ENCODE data around the gene CASP3. TPM values are rescaled to one million over a fixed set of nuclear protein-coding genes. Genes with fewer than 3 reads are reported as not detected.
"Not testable (repeated sequence)": the region's sequence is repeated elsewhere in the genome, so short reads cannot be mapped to it uniquely, and the experiment has no call there.

CASP3 gene
- total RNA-seq, 1 donor from 2014 or later: 39.6 TPM

GRCh38 chr4:184620212-184620867 lies 28.9 kb downstream of the CASP3 start:
- Mint-ChIP-seq H3K27ac (ENCODE audit: unreplicated experiment) (no peak overlapping the region), H3K36me3 (ENCODE audit: low read depth) (peaks cover 15% of the 10 kb centered on the region), H3K27me3 (ENCODE audit: low read depth) (no peaks in the 10 kb centered on the region), H3K9me3 (peaks cover 1% of the 10 kb centered on the region), H3K4me3 (no peak overlapping the region), H3K4me1 (peaks cover 2% of the 10 kb centered on the region)
- no peak for DNase-seq (ENCODE audit: low read depth, low spot score)
- TF ChIP-seq CTCF (conservative IDR thresholded peaks at IDR 0.05): no peak

DNA sequence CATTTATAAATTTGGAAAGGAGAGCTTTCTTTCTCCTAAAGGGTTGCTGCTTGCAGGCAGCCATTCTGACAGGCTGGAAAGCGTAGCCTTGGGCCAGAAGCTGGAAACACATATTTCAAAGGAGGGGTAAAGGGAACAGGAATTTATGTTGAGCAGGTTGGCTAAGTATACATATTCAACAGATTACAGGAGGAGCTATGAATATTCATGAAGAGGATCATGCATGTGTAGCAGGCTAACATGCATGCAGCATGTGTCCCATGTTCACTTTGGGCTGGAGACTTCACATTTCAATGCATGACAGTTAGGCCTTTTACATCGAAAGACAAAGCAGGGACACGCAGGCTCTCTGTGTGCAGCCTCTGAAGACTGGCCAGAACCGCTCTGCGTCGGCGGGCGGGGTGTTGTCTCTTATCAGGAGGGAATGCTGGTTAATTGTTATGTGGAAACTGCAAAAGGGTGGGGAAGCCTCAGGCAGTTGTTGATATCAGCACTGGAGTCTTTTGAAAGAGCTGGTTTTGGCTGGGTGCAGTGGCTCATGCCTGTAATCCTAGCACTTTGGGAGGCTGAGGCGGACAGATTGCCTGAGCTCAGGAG lies 31.5 kb downstream of the CASP3 start:
- peaks cover 15% of the 10 kb centered on the region for H3K9me3 Mint-ChIP-seq
- no peaks in the 10 kb centered on the region for H3K4me1 Mint-ChIP-seq
- H3K27me3 Mint-ChIP-seq (ENCODE audit: low read depth): no peaks in the 10 kb centered on the region
- no peak for TF ChIP-seq CTCF (conservative IDR thresholded peaks at IDR 0.05)
- H3K4me3 Mint-ChIP-seq: no peak overlapping the region
- H3K36me3 Mint-ChIP-seq (ENCODE audit: low read depth): peaks cover 15% of the 10 kb centered on the region
- no peak overlapping the region for H3K27ac Mint-ChIP-seq (ENCODE audit: unreplicated experiment)
- no peak for DNase-seq (ENCODE audit: low read depth, low spot score)

GRCh38 chr4:184616633-184617551 lies 32.4 kb downstream of the CASP3 start:
- Mint-ChIP-seq H3K27me3 (ENCODE audit: low read depth) (no peaks in the 10 kb centered on the region), H3K9me3 (peaks cover 15% of the 10 kb centered on the region), H3K36me3 (ENCODE audit: low read depth) (peaks cover 16% of the 10 kb centered on the region), H3K4me3 (no peak overlapping the region), H3K27ac (ENCODE audit: unreplicated experiment) (no peak overlapping the region), H3K4me1 (no peaks in the 10 kb centered on the region)
- no peak for TF ChIP-seq CTCF (conservative IDR thresholded peaks at IDR 0.05)
- DNase-seq (ENCODE audit: low read depth, low spot score): no peak

DNA sequence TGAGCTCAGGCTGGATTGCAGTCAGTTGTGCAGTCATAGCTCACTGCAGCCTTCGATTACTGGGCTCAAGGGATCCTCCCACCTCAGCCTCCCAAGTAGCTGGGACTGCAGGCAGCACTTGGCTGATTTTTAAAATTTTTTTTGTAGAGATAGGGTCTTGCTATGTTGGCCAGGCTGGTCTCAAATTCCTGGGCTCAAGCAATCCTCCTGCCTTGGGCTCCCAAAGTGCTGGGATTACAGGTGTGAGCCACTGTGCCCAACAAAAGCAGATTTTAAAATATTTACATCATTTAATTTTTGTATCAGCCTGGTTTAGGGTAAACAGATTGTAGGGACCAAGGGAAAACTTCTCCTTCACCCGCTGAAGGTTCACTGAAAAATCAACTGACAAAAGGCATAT lies 33.1 kb downstream of the CASP3 start:
- peaks cover 15% of the 10 kb centered on the region for H3K9me3 Mint-ChIP-seq

GRCh38 chr4:184614509-184614908 lies 34.7 kb downstream of the CASP3 start:
- TF ChIP-seq CTCF (conservative IDR thresholded peaks at IDR 0.05): no peak
- Mint-ChIP-seq H3K9me3 (peaks cover 15% of the 10 kb centered on the region), H3K27ac (ENCODE audit: unreplicated experiment) (no peak overlapping the region), H3K4me1 (no peaks in the 10 kb centered on the region), H3K27me3 (ENCODE audit: low read depth) (no peaks in the 10 kb centered on the region), H3K4me3 (no peak overlapping the region), H3K36me3 (ENCODE audit: low read depth) (peaks cover 13% of the 10 kb centered on the region)
- DNase-seq (ENCODE audit: low read depth, low spot score): no peak

More for the DNA sequence above, 33.1 kb downstream of the CASP3 start:
- DNase-seq (ENCODE audit: low read depth, low spot score); H3K4me3 Mint-ChIP-seq; H3K27me3 Mint-ChIP-seq (ENCODE audit: low read depth); H3K4me1 Mint-ChIP-seq; H3K27ac Mint-ChIP-seq (ENCODE audit: unreplicated experiment): not testable (repeated sequence)
- H3K36me3 Mint-ChIP-seq (ENCODE audit: low read depth): peaks cover 13% of the 10 kb centered on the region

Measured in neural crest cell (in vitro differentiated cells).